HuH-7 (cell line): ENCODE measurements around the gene GNPDA2.

Source experiments
- DNase-seq: peaks from one replicate; pipeline ENCODE4 v3.0.0; 2011; ENCODE audit warnings: low spot score

The GNPDA2 gene

DNA sequence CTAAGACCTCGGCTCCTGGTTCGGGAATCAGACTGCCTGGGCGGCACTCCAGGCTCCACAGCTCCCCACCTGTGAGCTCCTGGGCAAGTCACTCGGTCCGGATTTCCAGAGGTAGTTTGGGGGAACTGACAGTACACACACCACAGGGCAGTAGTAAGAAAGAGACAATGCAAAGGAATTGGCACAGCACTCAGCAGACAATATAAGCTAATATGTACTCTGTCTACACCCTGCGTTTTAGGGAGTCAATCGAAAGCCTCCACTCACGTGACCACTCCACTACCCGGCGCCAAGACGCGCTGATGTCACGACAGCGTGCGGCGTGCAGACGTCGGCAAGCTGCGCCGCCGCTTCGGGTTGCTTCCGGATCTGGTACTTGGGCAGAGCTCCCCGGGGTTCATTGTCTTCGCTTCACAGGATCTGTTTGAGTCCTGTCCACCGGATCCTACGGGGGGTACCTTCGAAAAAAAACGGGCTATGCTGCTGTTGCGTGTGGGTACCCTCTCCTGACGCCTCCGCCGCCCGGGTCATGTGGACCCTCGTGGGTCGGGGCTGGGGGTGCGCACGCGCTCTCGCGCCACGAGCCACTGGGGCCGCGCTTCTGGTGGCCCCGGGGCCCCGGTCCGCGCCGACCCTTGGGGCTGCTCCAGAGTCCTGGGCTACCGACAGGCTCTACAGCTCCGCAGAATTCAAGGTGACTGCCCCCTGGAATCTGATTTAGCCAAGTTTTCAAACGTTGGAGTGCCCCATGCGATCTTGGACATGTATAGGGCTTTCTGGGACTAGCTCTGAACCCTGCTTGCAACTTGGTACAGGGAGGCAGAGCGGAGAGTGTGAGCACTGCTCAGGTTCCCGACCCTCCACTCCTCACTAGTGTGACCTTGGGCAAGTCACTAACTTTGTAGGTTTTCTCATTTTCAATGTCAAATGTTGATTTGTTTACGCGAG, 48.0 kb downstream of the GNPDA2 start, which contains the start of gene GUF1:
TSS of gene GUF1 (plus strand) at position 327 of the 948 bp plus-strand sequence. CDS start at position 530, 203 bp downstream.
- peak; percentile 82 for DNase-seq

DNA sequence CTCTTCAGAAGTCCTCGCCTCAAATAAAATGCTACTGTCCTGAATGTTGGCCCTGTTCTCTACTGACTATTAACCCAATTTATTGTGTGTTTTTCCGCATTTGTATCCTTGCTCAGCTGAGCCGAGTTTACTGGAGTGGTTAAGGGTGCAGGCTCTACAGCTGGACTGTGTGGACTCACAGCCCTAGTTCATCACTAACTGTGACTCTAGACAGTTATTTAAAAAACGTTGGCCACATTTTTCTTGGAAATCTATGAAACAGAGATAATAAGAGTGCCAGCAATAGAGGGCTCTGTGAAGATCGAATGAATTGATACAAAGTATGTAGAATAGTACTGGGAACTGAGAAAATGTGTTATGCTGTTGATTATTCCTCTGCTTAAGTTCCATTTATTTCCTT, 51.0 kb downstream of the GNPDA2 start:
- DNase-seq = no peak

DNA sequence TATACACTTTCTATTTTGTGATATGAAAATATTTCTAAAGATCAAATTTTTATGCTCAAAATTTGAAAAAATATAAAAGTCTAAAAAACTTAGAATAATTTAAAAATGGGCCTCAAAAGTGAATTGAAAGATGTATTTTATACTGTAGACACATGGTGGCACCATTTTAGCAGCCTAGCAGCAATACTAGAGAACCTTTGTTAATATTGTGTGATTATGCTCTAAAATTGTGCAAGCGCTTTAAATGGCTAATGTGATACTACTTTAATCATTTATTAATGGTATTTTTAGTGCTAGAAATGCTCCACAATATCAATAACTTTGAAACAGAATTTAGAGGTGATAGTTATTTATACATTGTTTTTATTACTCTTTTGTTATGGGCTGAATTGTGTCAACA, 51.9 kb downstream of the GNPDA2 start:
- no peak for DNase-seq

DNA sequence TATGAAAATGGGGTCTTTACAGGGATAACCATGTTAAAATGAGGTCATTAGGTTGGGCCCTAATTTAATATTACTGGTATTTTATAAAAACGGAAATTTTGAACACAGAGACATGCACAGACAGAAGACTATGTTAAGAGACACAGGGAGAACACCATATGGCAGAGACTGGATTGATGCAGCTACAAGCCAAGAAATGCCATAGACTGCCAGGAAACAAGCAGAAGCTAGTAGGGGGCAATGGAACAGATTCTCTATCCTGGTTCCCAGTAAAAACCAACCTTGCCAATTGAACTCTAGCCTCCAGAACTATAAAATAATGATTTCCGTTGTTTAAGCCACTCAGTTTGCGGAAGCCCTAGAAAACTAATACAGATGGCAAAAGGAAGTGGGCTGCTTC, 54.7 kb downstream of the GNPDA2 start:
- no peak for DNase-seq

DNA sequence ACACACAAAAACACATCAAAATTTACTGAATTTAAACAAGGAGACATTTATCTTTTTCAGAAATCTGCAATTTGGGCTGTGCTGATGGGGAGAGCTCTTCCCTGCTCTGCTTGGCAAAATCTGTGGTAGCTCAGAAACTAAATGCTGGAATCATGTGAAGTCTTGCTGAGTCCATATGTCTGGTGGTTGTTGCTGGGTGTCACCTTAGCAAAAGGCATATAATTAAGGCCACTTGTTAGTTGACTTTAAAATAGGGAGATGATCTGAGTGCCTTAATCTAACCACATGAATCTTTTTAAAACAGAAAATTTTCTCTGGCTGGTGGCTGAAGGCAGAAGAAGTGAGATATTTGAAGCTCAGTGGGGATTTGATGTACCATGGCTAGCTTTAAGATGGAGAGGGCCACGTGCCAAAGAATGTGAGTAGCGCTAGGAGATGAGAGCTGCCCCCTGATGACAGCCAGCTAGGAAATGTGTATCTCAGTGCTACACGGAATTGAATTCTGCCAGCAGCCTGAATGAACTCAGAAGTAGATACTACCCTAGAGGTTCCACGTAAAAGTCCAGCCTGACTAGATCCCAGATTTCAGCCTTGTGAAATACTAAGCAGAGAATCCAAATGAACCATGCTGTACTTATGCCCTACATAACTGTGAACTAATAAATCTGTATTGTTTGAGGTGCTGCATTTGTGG, 55.7 kb downstream of the GNPDA2 start:
- DNase-seq = no peak

DNA sequence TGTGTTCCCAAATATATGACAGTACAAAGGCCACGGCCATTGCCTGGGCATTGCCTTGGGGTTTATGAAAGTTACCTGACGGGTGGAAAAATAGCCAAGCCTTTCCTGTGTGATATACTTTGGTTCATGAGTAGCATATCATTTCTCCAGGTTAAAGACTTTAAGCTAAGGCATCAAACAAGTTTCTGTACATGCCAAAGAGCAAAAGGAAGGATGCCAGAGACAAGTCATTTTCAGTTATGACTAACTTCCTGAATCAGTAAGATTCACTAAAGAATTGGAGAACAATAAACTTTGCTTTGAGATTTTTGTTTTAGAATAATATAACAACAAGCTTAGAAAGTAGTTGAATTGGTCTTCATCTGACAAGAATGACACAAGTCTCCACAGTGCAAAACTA, 57.8 kb downstream of the GNPDA2 start:
- no peak for DNase-seq

DNA sequence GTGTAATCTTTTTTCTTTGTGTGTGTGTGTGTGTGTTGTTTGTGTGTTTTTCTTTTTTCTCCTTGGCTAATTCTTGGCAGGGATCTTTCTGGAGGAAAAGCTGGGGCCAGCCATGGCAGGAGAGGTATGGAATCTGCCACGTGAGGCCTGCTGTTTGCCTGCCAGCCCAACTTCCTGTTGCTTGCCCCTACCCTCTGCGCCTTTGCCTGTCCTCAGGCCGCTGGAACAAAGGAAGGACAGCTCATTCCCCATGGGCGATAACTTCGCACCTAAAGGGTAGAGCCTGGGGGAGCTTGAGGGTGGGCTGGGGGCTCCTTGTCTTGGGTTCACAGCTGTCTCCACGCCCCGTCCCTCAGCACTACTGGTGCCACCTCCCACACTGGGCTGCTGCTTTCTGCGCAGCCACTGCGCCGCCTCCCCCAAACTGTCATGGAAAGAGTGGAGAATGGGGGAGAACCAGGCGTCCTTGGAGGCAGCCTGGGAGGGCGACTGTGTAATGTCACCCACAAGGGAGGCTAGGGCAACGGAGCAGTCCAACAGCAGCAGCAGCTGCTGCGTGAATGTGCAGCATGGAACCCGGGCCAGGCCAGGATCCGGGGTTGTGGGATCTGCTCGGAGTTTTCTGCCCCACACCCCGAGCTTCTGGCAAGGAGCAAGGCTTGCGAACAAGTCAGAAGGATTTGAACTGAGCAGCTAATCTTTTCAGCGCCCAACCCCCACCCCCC, 62.7 kb downstream of the GNPDA2 start:
- DNase-seq = no peak

DNA sequence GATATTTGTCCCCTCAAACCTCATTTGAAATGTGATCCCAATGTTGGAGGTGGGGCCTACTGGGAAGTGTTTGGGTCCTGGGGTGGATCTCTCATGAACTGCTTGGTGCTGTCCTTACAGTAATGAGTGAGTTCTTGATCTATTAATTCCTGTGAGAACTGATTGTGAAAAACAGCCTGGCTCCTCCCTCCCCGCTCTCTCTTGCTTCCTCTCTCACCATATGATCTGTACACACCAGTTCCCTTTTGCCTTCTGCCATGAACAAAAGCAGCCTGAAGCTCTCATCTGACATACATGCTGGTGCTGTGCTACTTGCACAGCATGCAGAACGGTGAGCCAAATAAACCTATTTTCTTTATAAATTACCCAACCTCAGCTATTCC, 63.7 kb downstream of the GNPDA2 start:
- no peak for DNase-seq

DNA sequence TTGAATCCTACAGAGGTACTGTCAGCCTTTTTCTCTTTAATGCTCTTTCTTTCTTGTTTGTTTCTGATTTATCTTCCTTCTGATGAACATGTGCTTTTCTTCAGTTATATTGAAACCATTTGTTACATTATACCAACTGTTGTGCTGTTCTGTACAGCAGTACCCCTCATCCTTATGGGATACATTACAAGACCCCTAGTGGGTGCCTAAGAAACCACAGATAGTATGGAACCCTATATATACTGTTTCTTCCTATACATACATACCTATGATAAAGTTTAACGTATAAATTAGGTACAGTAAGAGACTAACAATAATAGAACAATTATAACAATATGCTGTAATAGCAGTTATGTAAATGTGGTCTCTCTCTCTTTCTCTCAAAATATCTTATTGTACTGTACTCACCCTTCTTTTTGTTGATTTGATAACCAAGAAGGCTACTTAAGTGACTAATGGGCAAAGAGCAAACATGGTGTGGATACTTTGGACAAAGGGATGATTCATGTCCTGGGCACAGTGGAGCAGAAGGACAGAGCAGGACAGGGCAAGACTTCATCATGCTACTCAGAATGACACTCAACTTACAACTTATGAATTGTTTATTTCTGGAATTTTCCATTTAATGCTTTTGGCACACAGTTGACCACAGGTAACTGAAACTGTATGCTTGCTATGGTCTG, 64.3 kb downstream of the GNPDA2 start:
- no peak for DNase-seq

DNA sequence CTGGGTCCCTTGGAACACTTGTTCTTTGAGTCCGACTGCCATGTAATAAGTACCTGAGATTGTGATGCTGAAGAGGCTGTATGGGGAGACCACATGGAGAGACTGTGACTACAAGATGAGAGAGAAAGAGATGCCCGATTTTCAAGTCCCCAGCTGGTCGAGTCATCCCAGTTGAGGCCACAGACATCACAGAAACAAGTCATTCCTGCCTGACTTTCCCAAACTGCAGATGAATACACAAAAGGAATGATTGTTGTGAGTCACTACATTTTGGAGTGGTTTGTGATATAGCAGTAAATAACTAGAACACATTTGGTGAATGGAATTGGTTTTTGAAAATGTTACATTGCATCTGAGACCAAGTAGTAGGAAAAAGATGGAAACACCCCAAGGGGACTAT, 66.0 kb downstream of the GNPDA2 start:
- DNase-seq = no peak

DNA sequence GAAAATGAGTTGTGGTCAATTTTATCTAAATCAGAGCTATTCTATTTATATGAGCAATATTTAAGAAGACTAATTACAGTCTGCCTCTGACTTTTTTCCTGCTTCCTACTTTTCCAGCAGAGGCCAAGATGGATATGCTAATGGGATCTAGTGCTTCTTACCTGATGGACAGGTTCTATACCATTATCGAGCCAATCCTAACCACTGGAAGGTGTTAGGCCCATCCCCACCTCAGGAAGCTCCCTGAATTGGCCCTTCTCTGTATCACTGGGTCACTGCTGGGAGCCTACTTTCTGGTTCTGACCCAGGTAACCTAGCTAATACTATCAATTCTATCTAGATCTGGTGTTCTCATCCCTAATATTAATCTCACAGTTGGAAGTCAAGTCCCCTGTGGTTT, 74.4 kb downstream of the GNPDA2 start:
- no peak for DNase-seq
